Measurements from ENCODE around the gene SLC35A5.

GRCh38 chr3:112610121-112610520 lies 48.3 kb downstream of the SLC35A5 start:
- TF ChIP-seq CTCF (IDR thresholded peaks at IDR 0.05): no peak
- TF ChIP-seq POLR2A (IDR thresholded peaks at IDR 0.05): no peak

All from uterus (tissue), 2 donors.